Measurements from ENCODE around the gene C6orf47.

- TF ChIP-seq CTCF (IDR thresholded peaks at IDR 0.05) (no peak), POLR2A (IDR thresholded peaks at IDR 0.05) (no peak)
Measured at GRCh38 chr6:31610968-31611367, 49.6 kb downstream of the C6orf47 start.

Measured in lower leg skin (tissue), 3 donors.